Measurements from ENCODE around the gene IRX6. TPM values are rescaled to one million over a fixed set of nuclear protein-coding genes. Genes with fewer than 3 reads are reported as not detected.

The IRX6 gene
- not detected in 2 replicates for total RNA-seq

GRCh38 chr16:55323637-55324271, at the start of gene IRX6:
IRX6 (plus strand) TSS chr16:55324203; CDS start chr16:55325092, 889 bp downstream.
- DNase-seq (ENCODE audit: extremely low read depth, low read depth, low spot score) = no peak

- no peak for DNase-seq (ENCODE audit: extremely low read depth, low read depth, low spot score)
Observed at GRCh38 chr16:55274391-55274790, 49.6 kb upstream of the IRX6 start.

- DNase-seq (ENCODE audit: extremely low read depth, low read depth, low spot score) = no peak
Observed at GRCh38 chr16:55275167-55275566, 48.8 kb upstream of the IRX6 start.

GRCh38 chr16:55275869-55276268, 48.1 kb upstream of the IRX6 start:
- no peak for DNase-seq (ENCODE audit: extremely low read depth, low read depth, low spot score)

GRCh38 chr16:55277536-55277935, 46.5 kb upstream of the IRX6 start:
- no peak for DNase-seq (ENCODE audit: extremely low read depth, low read depth, low spot score)

- DNase-seq (ENCODE audit: extremely low read depth, low read depth, low spot score) = no peak
Observed at GRCh38 chr16:55279598-55279997, 44.4 kb upstream of the IRX6 start.

GRCh38 chr16:55280587-55280986, 43.4 kb upstream of the IRX6 start:
- no peak for DNase-seq (ENCODE audit: extremely low read depth, low read depth, low spot score)

- no peak for DNase-seq (ENCODE audit: extremely low read depth, low read depth, low spot score)
Observed at GRCh38 chr16:55282441-55282840, 41.6 kb upstream of the IRX6 start.

GRCh38 chr16:55283812-55284717, 39.9 kb upstream of the IRX6 start:
- DNase-seq (ENCODE audit: extremely low read depth, low read depth, low spot score) = no peak

- no peak for DNase-seq (ENCODE audit: extremely low read depth, low read depth, low spot score)
Observed at GRCh38 chr16:55284718-55285099, 39.3 kb upstream of the IRX6 start.

- no peak for DNase-seq (ENCODE audit: extremely low read depth, low read depth, low spot score)
Observed at GRCh38 chr16:55285586-55285985, 38.4 kb upstream of the IRX6 start.

GRCh38 chr16:55289353-55289752, 34.6 kb upstream of the IRX6 start:
- no peak for DNase-seq (ENCODE audit: extremely low read depth, low read depth, low spot score)

GRCh38 chr16:55291847-55292246, 32.2 kb upstream of the IRX6 start:
- DNase-seq (ENCODE audit: extremely low read depth, low read depth, low spot score) = no peak

GRCh38 chr16:55292491-55292890, 31.5 kb upstream of the IRX6 start:
- no peak for DNase-seq (ENCODE audit: extremely low read depth, low read depth, low spot score)

GRCh38 chr16:55294129-55294528, 29.9 kb upstream of the IRX6 start:
- no peak for DNase-seq (ENCODE audit: extremely low read depth, low read depth, low spot score)

GRCh38 chr16:55294931-55295342, 29.1 kb upstream of the IRX6 start:
- DNase-seq (ENCODE audit: extremely low read depth, low read depth, low spot score) = no peak

- no peak for DNase-seq (ENCODE audit: extremely low read depth, low read depth, low spot score)
Observed at GRCh38 chr16:55297062-55297909, 26.7 kb upstream of the IRX6 start.

- no peak for DNase-seq (ENCODE audit: extremely low read depth, low read depth, low spot score)
Observed at GRCh38 chr16:55297910-55298479, 26.0 kb upstream of the IRX6 start.

- no peak for DNase-seq (ENCODE audit: extremely low read depth, low read depth, low spot score)
Observed at GRCh38 chr16:55301385-55302008, 22.5 kb upstream of the IRX6 start.

GRCh38 chr16:55302635-55303034, 21.4 kb upstream of the IRX6 start:
- DNase-seq (ENCODE audit: extremely low read depth, low read depth, low spot score) = no peak
